Measurements from ENCODE around the gene RUSC2. TPM values are rescaled to one million over a fixed set of nuclear protein-coding genes. Genes with fewer than 3 reads are reported as not detected.
A peak's percentile ranks its signal among the peaks of the same experiment; 100 is the strongest.
"Not testable (repeated sequence)": the region's sequence is repeated elsewhere in the genome, so short reads cannot be mapped to it uniquely, and the experiment has no call there.

Gene RUSC2
- total and polyA plus RNA-seq, 3 experiments from 2014 or later: 1.1 TPM; not detected in 1

DNA sequence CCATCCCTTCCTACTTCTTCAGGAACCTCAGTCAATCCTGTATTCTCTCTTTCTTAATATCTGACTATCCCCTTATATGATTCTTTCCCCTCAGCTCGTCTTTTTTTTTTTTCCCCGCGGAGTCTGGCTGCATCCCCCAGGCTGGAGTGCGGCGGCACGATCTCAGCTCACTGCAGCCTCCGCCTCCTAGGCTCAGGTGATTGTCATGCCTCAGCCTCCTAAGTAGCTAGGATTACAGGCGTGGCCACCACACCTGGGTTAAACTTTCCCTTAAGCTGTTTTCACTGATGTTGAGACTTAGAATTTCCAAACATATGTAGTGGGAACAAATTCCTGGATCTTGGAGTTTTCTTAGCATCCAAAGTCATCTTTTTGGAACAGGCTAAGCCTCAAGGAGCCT is 13.3 kb upstream of the RUSC2 start:
- Histone ChIP-seq H3K27me3 (ENCODE audit: insufficient read depth, low read length, poor library complexity, severe bottlenecking) (peaks cover 4% of the 10 kb centered on the region), H3K36me3 (ENCODE audit: insufficient read depth, low read length) (no peaks in the 10 kb centered on the region), H3K27ac (ENCODE audit: low read depth, low read length) (no peak overlapping the region), H3K4me3 (ENCODE audit: low read length) (no peak overlapping the region), H3K9me3 (ENCODE audit: low read length) (no peaks in the 10 kb centered on the region), H3K4me1 (ENCODE audit: insufficient read depth, low read length) (no peaks in the 10 kb centered on the region)
- H3K4me1 Mint-ChIP-seq: no peaks in the 10 kb centered on the region
- no peaks in the 10 kb centered on the region for H3K9me3 Mint-ChIP-seq
- H3K27me3 Mint-ChIP-seq: peaks cover 5 to 31% of the 10 kb centered on the region in 2 donors
- H3K27ac Mint-ChIP-seq: no peak overlapping the region
- no peaks in the 10 kb centered on the region for H3K36me3 Mint-ChIP-seq
- no peak for DNase-seq
- POLR2A ChIA-PET: no interaction called here
- no peak overlapping the region for H3K4me3 Mint-ChIP-seq
- CTCF ChIA-PET: interaction anchor here (0.8 to 1.6 kb wide), 3 partner anchors 356 to 577 kb away, joined by 3 to 13 read pairs (median 4); no protein-coding TSS in a partner anchor

DNA sequence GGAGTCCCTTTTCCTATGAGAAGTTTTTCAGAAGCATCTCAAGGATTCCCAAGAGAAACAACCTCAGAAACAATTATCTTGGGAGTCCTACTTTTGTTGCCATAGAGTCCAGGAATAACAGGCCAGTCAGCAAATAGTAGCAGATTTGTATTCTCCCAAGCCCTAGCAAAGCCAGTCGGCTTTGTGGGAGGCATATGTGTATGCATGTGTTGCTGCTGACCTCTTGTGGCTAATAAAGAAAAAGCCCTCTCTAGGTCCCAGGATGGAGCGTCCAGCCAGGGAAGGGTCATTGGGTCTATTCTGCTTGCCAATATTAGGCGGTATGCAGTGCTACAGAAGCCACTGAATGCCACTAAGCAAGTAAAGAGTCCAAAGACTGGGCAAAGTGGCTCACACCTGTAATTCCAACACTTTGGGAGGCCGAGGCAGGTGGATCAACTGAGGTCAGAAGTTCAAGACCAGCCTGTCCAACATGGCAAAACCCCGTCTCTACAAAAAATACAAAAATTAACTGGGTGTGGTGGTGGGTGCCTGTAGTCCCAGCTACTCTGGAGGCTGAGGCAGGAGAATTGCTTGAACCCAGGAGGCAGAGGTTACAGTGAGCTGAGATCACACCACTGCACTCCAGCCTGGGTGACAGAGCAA is 12.6 kb upstream of the RUSC2 start:
- H3K4me1 ChIP-seq (ENCODE audit: insufficient read depth, low read length); H3K27ac ChIP-seq (ENCODE audit: low read depth, low read length); H3K27me3 ChIP-seq (ENCODE audit: insufficient read depth, low read length, poor library complexity, severe bottlenecking); H3K4me3 ChIP-seq (ENCODE audit: low read length); H3K27ac Mint-ChIP-seq; H3K4me1 Mint-ChIP-seq; H3K36me3 Mint-ChIP-seq; H3K9me3 Mint-ChIP-seq; H3K9me3 ChIP-seq (ENCODE audit: low read length); H3K36me3 ChIP-seq (ENCODE audit: insufficient read depth, low read length); H3K4me3 Mint-ChIP-seq: not testable (repeated sequence)
- CTCF ChIA-PET: interaction anchor here (0.6 to 2.1 kb wide), 4 partner anchors 25 to 578 kb away, joined by 3 to 13 read pairs (median 7); no protein-coding TSS in a partner anchor
- POLR2A ChIA-PET: interaction anchor here (0.7 kb wide), 1 partner anchor 23 kb away, joined by 8 read pairs; no protein-coding TSS in a partner anchor
- peaks cover 6 to 33% of the 10 kb centered on the region in 2 donors for H3K27me3 Mint-ChIP-seq
- peak in 2 of 5 donors; percentile 16 to 21 for DNase-seq

DNA sequence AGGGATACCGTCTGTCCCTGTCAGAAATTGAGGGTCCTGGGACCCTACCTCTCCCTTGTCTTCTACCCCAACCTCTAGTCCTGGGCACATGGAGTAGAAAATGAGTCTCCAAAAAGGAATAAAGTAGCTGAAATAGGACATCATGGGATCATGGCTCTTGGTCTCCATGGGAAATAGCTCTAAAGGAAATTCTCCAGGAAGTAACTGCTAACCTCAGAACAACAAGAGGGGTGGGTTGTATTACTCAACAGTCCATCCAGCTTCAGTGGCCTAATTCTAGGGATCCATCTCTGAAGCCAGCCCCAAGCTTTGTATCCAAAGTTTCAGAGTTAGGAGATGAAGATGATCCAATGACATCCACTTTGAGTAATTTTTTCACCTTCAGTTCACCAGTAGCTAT is 11.0 kb upstream of the RUSC2 start:
- no peaks in the 10 kb centered on the region for H3K4me1 Mint-ChIP-seq
- H3K27me3 ChIP-seq (ENCODE audit: insufficient read depth, low read length, poor library complexity, severe bottlenecking): peaks cover 4% of the 10 kb centered on the region
- POLR2A ChIA-PET: no interaction called here

DNA sequence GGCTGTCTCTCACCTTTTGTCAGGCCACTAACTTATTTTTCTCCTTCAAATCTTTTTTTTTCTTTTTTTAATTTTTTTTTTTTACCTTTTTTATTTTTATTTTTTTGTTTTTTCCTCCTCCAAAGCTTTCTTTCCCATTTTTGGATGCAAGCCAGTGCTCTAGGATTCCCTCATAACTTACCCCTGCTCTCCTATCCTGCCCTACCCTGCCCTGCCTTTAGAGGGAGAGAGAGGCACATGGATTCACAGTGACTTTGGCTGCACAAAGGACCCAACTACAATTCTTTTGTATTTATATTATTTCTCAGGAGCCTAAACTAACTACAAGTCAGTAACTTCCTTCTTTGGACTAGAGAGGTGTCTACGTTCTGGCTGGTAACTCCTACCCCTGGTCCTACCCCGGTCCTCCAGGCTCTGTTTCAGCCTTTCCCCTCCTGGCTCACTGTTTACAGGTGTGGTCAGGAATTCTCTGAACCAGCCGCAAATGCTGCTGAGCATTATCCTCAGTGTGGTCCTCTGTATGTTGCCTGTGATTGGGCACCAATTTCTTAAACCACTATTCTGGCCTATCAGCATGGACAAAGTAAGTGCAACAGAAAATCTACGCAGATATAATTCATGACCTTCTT is 8.4 kb upstream of the RUSC2 start:
- H3K27ac ChIP-seq (ENCODE audit: low read depth, low read length): no peak overlapping the region
- Mint-ChIP-seq H3K9me3 (no peaks in the 10 kb centered on the region), H3K27ac (no peak overlapping the region), H3K27me3 (peaks cover 6 to 12% of the 10 kb centered on the region in 2 donors), H3K4me3 (no peak overlapping the region), H3K4me1 (no peaks in the 10 kb centered on the region), H3K36me3 (no peaks in the 10 kb centered on the region)
- no peak overlapping the region for H3K4me3 ChIP-seq (ENCODE audit: low read length)
- H3K27me3 ChIP-seq (ENCODE audit: insufficient read depth, low read length, poor library complexity, severe bottlenecking): peaks cover 4% of the 10 kb centered on the region
- H3K9me3 ChIP-seq (ENCODE audit: low read length): no peaks in the 10 kb centered on the region
- ChIA-PET CTCF (no interaction called here), POLR2A (no interaction called here)
- no peaks in the 10 kb centered on the region for H3K4me1 ChIP-seq (ENCODE audit: insufficient read depth, low read length)
- DNase-seq: no peak
- no peaks in the 10 kb centered on the region for H3K36me3 ChIP-seq (ENCODE audit: insufficient read depth, low read length)

More for the DNA sequence above, 11.0 kb upstream of the RUSC2 start:
- H3K4me3 ChIP-seq (ENCODE audit: low read length): no peak overlapping the region
- H3K27ac ChIP-seq (ENCODE audit: low read depth, low read length): no peak overlapping the region
- CTCF ChIA-PET: interaction anchor here (0.8 to 2.1 kb wide), 5 partner anchors 8 to 580 kb away, joined by 3 to 10 read pairs (median 3); no protein-coding TSS in a partner anchor
- Mint-ChIP-seq H3K4me3 (no peak overlapping the region), H3K9me3 (no peaks in the 10 kb centered on the region), H3K27ac (no peak overlapping the region), H3K27me3 (peaks cover 6 to 27% of the 10 kb centered on the region in 2 donors), H3K36me3 (no peaks in the 10 kb centered on the region)
- no peaks in the 10 kb centered on the region for H3K36me3 ChIP-seq (ENCODE audit: insufficient read depth, low read length)
- no peak for DNase-seq
- H3K9me3 ChIP-seq (ENCODE audit: low read length): no peaks in the 10 kb centered on the region
- no peaks in the 10 kb centered on the region for H3K4me1 ChIP-seq (ENCODE audit: insufficient read depth, low read length)

GRCh38 chr9:35482071-35482470 is 7.8 kb upstream of the RUSC2 start:
- POLR2A ChIA-PET: no interaction called here
- Mint-ChIP-seq H3K9me3 (no peaks in the 10 kb centered on the region), H3K27me3 (peaks cover 5% of the 10 kb centered on the region in 2 donors), H3K36me3 (no peaks in the 10 kb centered on the region), H3K4me3 (no peak overlapping the region), H3K27ac (no peak overlapping the region), H3K4me1 (no peaks in the 10 kb centered on the region)
- H3K9me3 ChIP-seq (ENCODE audit: low read length): no peaks in the 10 kb centered on the region
- H3K36me3 ChIP-seq (ENCODE audit: insufficient read depth, low read length): no peaks in the 10 kb centered on the region
- no peaks in the 10 kb centered on the region for H3K4me1 ChIP-seq (ENCODE audit: insufficient read depth, low read length)
- no peak overlapping the region for H3K27ac ChIP-seq (ENCODE audit: low read depth, low read length)
- CTCF ChIA-PET: no interaction called here
- peaks cover 2% of the 10 kb centered on the region for H3K27me3 ChIP-seq (ENCODE audit: insufficient read depth, low read length, poor library complexity, severe bottlenecking)
- DNase-seq: no peak
- no peak overlapping the region for H3K4me3 ChIP-seq (ENCODE audit: low read length)

DNA sequence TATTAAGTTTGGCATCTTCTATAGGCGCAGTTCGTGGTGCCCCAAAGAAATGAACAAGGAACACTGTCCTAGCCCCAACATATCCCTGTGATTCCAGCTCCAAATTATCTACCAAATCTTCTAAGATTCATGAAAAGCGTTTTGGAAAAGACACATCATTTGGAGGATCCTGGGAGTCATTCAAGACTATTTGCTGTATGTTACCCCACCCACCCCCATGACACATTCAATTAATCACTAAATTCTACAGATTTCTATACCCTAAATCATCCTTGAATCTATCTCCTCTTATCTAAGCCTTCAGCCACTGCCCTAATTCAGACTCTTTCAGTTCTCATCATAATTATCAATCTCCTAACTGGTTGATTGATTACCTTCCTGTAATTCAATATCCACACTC is 5.5 kb upstream of the RUSC2 start:
- ChIA-PET POLR2A (no interaction called here), CTCF (interaction anchor here (1.4 kb wide), 1 partner anchor 585 kb away, joined by 3 read pairs; no protein-coding TSS in a partner anchor)
- Mint-ChIP-seq H3K9me3 (no peaks in the 10 kb centered on the region), H3K36me3 (no peaks in the 10 kb centered on the region), H3K4me3 (no peak overlapping the region), H3K27ac (no peak overlapping the region), H3K4me1 (peaks cover 5 to 6% (median 5%) of the 10 kb centered on the region in 3 donors), H3K27me3 (peaks cover 11 to 20% of the 10 kb centered on the region in 2 donors)
- Histone ChIP-seq H3K4me1 (ENCODE audit: insufficient read depth, low read length) (no peaks in the 10 kb centered on the region), H3K27ac (ENCODE audit: low read depth, low read length) (no peak overlapping the region), H3K36me3 (ENCODE audit: insufficient read depth, low read length) (no peaks in the 10 kb centered on the region), H3K4me3 (ENCODE audit: low read length) (no peak overlapping the region), H3K9me3 (ENCODE audit: low read length) (no peaks in the 10 kb centered on the region), H3K27me3 (ENCODE audit: insufficient read depth, low read length, poor library complexity, severe bottlenecking) (no peaks in the 10 kb centered on the region)
- no peak for DNase-seq

- ChIA-PET POLR2A (no interaction called here), CTCF (interaction anchor here (1.0 kb wide), 1 partner anchor 8 kb away, joined by 3 read pairs; no protein-coding TSS in a partner anchor)
- no peaks in the 10 kb centered on the region for H3K36me3 Mint-ChIP-seq
- H3K27ac Mint-ChIP-seq: peak overlapping the region in 1 of 8 donors; percentile 16
- no peaks in the 10 kb centered on the region for H3K9me3 Mint-ChIP-seq
- H3K4me1 Mint-ChIP-seq: peaks cover 9 to 18% (median 13%) of the 10 kb centered on the region in 3 donors
- no peaks in the 10 kb centered on the region for H3K9me3 ChIP-seq (ENCODE audit: low read length)
- H3K36me3 ChIP-seq (ENCODE audit: insufficient read depth, low read length): no peaks in the 10 kb centered on the region
- H3K4me1 ChIP-seq (ENCODE audit: insufficient read depth, low read length): no peaks in the 10 kb centered on the region
- H3K4me3 ChIP-seq (ENCODE audit: low read length): no peak overlapping the region
- peaks cover 4% of the 10 kb centered on the region for H3K27me3 ChIP-seq (ENCODE audit: insufficient read depth, low read length, poor library complexity, severe bottlenecking)
- no peak overlapping the region for H3K27ac ChIP-seq (ENCODE audit: low read depth, low read length)
- no peak for DNase-seq
- H3K27me3 Mint-ChIP-seq: peaks cover 20 to 36% of the 10 kb centered on the region in 2 donors
- no peak overlapping the region for H3K4me3 Mint-ChIP-seq
Measured at GRCh38 chr9:35487081-35487480, 2.8 kb upstream of the RUSC2 start.

DNA sequence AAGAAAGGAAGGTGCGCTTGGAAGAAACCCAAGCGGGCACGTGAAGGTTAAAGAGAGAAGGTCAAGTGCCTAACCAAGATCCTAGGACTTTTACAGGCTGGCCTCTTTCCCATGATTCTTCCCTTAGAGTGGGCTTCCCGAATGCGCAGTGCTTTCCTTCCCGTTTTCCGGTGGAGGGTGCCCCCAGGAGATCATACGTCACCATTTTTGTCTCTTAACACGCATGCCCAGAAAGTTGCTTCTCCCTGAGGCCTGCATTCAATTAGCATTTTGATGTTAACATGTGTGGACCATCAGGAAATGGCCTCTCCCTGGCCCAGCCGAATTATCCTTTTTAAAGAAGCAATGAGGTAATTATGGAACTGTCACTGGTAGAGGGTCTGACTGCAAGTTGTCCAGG is 1.9 kb upstream of the RUSC2 start:
- CTCF ChIA-PET: no interaction called here
- no peak for DNase-seq
- POLR2A ChIA-PET: no interaction called here

More for the DNA sequence above, 1.9 kb upstream of the RUSC2 start:
- H3K27ac Mint-ChIP-seq: no peak overlapping the region
- Histone ChIP-seq H3K27ac (ENCODE audit: low read depth, low read length) (no peak overlapping the region), H3K27me3 (ENCODE audit: insufficient read depth, low read length, poor library complexity, severe bottlenecking) (peaks cover 4% of the 10 kb centered on the region), H3K36me3 (ENCODE audit: insufficient read depth, low read length) (no peaks in the 10 kb centered on the region), H3K9me3 (ENCODE audit: low read length) (no peaks in the 10 kb centered on the region), H3K4me3 (ENCODE audit: low read length) (no peak overlapping the region), H3K4me1 (ENCODE audit: insufficient read depth, low read length) (no peaks in the 10 kb centered on the region)
- H3K4me3 Mint-ChIP-seq: peak overlapping the region in 4 of 7 donors; percentile 26 to 46 (median 44)
- no peaks in the 10 kb centered on the region for H3K9me3 Mint-ChIP-seq
- peaks cover 26 to 44% of the 10 kb centered on the region in 2 donors for H3K27me3 Mint-ChIP-seq
- H3K4me1 Mint-ChIP-seq: peaks cover 9 to 18% (median 13%) of the 10 kb centered on the region in 3 donors
- no peaks in the 10 kb centered on the region for H3K36me3 Mint-ChIP-seq

Measured in CD8-positive, alpha-beta memory T cell (primary cell).